Stimulated activated CD4-positive, alpha-beta T cell treated with anti-CD3 and anti-CD28 coated beads, Interleukin-12 subunit alpha, Interleukin-12 subunit beta, amount 100 ng/mL, for 4 hours (primary cell): ENCODE measurements around the gene RNF222.

ENCODE experiments used
- DNase-seq: peaks from one replicate; pipeline ENCODE4 v3.0.0-alpha.2; 2020

The RNF222 gene

GRCh38 chr17:8397636-8398035, at the start of gene RNF222:
Gene RNF222 (minus strand): TSS chr17:8397827. CDS start chr17:8393461, 4,366 bp downstream.
- DNase-seq: no peak

- no peak for DNase-seq
These were observed 47.9 kb upstream of the RNF222 start for GRCh38 chr17:8445536-8445935.

GRCh38 chr17:8444494-8444893, 46.9 kb upstream of the RNF222 start:
- DNase-seq: no peak

GRCh38 chr17:8443756-8444155, 46.1 kb upstream of the RNF222 start:
- DNase-seq: no peak

- no peak for DNase-seq
These were observed 44.7 kb upstream of the RNF222 start for GRCh38 chr17:8442310-8442709.

- DNase-seq: no peak
These were observed 44.1 kb upstream of the RNF222 start for GRCh38 chr17:8441690-8442089.

GRCh38 chr17:8439681-8440080, 42.1 kb upstream of the RNF222 start:
- no peak for DNase-seq

- no peak for DNase-seq
These were observed 40.8 kb upstream of the RNF222 start for GRCh38 chr17:8438441-8438840.

- no peak for DNase-seq
These were observed 39.2 kb upstream of the RNF222 start for GRCh38 chr17:8436844-8437171.

- DNase-seq: peak; percentile 60
These were observed 38.7 kb upstream of the RNF222 start for GRCh38 chr17:8436169-8436843.

- peak; percentile 99 for DNase-seq
These were observed 37.9 kb upstream of the RNF222 start, which contains the start of gene NDEL1 for GRCh38 chr17:8435245-8436168. Gene NDEL1 (plus strand): TSS chr17:8435884. CDS start chr17:8444272, 8,388 bp downstream.

- no peak for DNase-seq
These were observed 33.3 kb upstream of the RNF222 start for GRCh38 chr17:8430966-8431365.

GRCh38 chr17:8426802-8427201, 29.2 kb upstream of the RNF222 start:
- DNase-seq: no peak

GRCh38 chr17:8426094-8426720, 28.6 kb upstream of the RNF222 start:
- DNase-seq: no peak

- DNase-seq: no peak
These were observed 23.9 kb upstream of the RNF222 start for GRCh38 chr17:8421571-8421970.

GRCh38 chr17:8420041-8420934, 22.7 kb upstream of the RNF222 start:
- DNase-seq: no peak

- no peak for DNase-seq
These were observed 21.7 kb upstream of the RNF222 start for GRCh38 chr17:8419305-8419704.

- DNase-seq: no peak
These were observed 20.8 kb upstream of the RNF222 start for GRCh38 chr17:8418471-8418870.

- DNase-seq: no peak
These were observed 20.2 kb upstream of the RNF222 start for GRCh38 chr17:8417806-8418205.

- no peak for DNase-seq
These were observed 16.3 kb upstream of the RNF222 start for GRCh38 chr17:8413938-8414337.

GRCh38 chr17:8413328-8413727, 15.7 kb upstream of the RNF222 start:
- DNase-seq: no peak

GRCh38 chr17:8412089-8412488, 14.5 kb upstream of the RNF222 start:
- DNase-seq: no peak

- no peak for DNase-seq
These were observed 13.2 kb upstream of the RNF222 start for GRCh38 chr17:8410883-8411238.
